NCI-H510A (cell line): ENCODE results near the gene DDIT4L.
"Not testable (repeated sequence)": the region's sequence is repeated elsewhere in the genome, so short reads cannot be mapped to it uniquely, and the experiment has no call there.

Experiments used
- DNase-seq: peaks from one replicate; lab custom pipeline; 2025; lab: John Stamatoyannopoulos, UW

Gene DDIT4L, protein sequence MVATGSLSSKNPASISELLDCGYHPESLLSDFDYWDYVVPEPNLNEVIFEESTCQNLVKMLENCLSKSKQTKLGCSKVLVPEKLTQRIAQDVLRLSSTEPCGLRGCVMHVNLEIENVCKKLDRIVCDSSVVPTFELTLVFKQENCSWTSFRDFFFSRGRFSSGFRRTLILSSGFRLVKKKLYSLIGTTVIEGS

DNA sequence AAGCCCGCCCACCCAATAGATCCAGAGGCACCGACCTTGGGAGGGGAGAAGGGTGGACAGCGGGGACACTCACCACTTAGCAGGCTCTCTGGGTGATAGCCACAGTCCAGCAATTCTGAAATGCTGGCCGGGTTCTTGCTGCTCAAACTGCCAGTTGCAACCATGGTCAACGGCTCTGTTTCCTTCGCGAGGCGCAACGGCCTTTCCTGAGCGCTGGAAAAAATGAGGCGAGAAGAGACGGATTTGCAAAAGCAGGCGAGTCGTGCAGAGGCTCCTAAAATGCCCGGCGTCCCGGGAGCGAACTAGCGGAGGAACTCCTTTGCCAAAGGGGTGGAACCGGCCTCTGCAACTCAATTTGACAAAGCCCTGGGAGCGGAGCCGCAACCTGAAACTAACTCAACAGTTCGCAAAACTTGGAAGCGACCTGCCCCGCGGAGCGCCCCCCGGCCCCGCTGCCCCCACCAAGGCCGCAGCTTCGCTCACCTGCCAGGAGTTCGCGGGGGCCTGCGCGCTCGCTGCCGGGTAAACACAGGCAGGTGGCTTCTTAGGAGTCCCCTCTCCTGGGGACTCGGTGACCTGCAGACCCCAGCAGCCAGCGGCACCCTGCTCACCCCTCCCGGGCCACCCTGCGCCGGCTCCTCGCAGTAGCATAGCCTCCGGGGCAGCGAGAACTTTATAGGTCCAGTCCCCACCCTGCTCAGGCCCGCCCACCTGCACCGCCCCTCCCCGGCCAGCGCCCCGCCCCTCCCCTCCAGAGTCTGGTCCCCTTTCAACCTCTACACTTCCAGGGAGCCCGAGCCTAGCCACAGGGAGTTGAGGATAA, at the start of gene DDIT4L:
TSS of gene DDIT4L (minus strand) at position 649 of the 823 bp plus-strand sequence. CDS start at position 164, 485 bp downstream.
- no peak for DNase-seq

DNA sequence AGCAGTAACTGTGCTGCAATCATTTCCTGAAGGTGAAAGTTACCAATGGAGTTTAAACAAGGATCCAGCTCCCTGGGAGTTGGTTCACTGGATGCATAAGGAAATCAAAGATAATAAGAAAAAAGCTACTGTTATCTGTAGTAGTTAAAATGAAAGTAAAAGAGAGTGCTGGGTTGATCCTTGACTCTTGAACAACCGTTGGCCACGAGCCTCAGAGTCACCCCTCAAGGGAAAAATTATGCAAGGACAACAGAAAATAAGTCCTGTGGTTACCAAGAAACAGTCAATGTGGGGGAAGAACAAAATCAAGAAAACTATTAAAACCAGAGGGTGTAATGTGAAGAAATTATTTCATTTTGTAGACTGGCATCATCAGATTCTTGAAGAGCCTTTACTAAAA, 49.7 kb upstream of the DDIT4L start:
- DNase-seq, result no peak

DNA sequence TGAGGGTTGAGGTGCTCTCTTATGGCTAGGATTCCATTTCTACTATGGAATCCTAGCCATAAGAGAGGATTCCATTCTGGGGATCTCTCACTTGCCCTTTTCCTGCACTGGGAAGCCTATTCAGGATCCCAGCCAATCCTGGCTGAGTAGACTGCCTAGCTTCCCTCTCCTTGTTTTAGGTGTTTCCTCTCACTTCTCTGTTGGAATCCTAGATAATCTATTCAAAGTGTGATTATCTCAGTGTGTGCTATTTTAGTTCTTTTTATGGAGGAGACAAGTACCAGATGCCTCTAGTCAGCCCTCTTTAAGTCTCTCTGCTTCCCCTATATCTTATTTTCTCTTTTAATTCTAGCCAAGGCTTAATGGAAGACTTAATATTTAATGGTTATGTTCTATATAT, 34.5 kb upstream of the DDIT4L start:
- DNase-seq, result no peak

DNA sequence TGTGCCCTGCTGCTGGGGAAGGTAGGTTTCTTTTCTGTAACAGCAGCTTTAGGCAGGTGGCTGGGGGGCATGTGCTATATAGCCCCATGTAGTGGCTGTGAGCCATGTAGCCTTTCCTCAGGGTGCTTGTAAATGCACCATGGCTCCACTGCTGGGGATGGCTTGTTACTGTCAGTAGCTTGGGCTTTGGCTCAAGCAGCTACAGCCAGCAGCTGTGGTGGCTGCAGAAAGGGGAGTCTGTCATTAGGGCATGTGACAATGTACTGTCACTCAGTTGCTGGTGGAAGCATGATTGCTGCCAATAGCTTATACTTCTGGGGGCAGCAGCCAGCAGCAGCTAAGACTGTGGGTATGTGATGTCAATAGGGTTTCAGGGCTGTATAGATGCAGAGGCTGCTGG, 33.9 kb upstream of the DDIT4L start:
- DNase-seq, result no peak

DNA sequence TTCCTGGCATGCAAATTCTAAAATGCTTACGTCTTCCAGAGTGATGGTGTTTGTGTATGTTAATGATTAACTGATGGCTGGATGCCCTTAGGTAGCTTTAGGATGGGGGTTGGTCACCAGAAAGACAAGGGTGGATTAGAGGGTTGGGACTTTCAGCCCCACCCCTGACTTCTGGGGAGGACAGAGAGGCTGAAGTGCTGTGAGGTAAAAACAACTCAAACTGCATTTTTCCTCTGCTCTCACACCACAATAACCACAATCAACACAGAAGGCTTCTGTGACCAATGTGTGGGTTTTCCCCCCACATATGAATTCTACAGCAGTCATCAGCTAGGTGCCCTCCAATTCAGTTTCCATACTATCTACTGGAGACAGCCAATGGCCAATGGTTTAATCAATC, 18.7 kb upstream of the DDIT4L start:
- no peak for DNase-seq

DNA sequence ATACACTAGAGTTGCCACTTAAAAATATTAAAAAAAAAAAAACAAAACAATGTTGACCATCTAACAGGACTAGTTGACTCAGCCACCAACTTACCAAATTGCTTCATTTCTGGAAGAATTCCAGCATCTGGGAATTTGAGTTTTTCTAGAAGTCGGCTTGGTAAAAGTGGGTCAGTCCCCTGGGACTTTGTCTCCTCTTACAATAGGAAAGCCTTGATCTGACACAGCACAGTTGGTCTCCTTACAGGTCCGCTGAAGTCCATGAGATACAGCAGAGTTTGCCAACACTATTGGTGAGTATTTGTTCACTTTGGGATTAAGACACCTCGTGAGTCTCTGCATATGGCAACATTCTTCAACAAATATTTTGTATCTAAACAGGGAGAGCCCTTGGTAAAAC, 18.2 kb upstream of the DDIT4L start:
- DNase-seq, result no peak

DNA sequence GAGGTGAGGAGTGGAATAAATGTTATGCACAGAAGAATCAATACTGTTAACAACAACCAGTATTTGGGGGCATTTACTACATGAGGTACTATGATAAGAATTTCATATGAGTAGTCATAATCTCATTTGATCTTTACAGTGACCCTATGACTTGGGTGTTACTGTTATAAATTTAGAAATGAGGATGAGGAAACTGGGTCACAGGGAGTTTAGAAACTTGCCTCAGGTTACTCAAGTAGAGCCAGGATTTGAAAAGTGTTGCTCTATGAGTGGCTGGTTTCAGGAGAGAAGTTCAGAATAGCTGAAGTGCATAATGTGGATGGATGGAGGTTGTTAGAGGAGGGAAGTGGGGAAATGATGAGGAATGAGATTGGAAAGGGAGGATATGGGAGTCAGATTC, 16.6 kb upstream of the DDIT4L start:
- DNase-seq, result no peak

DNA sequence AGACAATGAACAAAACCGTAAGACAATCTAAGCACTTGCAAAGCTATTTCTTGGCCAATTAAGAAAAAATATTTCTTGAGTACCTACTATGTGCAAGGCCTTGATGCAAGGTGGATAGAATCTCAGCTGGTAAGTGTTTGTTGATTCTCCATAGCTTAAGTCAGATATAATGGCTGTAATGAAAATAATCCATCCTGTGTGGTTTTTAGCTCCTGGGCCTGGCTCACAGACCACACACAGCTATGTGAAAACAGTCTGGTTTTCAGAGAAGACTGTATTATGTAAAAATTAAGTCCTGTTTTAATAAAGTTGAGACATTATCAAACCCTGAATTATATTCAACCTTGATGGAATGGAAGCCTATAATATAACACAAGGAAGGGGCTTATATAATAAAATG, 7.8 kb upstream of the DDIT4L start:
- no peak for DNase-seq

DNA sequence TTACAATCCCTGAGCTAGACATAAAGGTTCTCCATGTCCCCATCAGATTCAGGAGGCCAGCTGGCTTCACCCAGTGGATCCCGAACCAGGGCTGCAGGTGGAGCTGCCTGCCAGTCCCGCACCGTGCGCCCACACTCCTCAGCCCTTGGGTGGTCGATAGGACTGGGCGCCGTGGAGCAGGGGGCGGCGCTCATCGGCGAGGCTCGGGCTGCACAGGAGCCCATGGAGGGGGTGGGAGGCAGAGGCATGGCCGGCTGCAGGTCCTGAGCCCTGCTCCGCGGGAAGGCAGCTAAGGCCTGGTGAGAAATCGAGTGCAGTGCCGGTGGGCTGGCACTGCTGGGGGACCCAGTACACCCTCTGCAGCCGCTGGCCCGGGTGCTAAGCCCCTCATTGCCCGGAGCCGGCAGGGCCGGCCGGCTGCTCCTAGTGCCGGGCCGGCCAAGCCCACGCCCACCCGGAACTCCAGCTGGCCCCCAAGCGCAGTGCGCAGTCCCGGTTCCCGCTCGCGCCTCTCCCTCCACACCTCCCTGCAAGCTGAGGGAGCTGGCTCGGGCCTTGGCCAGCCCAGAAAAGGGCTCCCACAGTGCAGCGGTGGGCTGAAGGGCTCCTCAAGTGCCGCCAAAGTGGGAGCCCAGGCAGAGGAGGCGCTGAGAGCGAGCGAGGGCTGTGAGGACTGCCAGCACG, 6.3 kb upstream of the DDIT4L start:
- not testable (repeated sequence) for DNase-seq

DNA sequence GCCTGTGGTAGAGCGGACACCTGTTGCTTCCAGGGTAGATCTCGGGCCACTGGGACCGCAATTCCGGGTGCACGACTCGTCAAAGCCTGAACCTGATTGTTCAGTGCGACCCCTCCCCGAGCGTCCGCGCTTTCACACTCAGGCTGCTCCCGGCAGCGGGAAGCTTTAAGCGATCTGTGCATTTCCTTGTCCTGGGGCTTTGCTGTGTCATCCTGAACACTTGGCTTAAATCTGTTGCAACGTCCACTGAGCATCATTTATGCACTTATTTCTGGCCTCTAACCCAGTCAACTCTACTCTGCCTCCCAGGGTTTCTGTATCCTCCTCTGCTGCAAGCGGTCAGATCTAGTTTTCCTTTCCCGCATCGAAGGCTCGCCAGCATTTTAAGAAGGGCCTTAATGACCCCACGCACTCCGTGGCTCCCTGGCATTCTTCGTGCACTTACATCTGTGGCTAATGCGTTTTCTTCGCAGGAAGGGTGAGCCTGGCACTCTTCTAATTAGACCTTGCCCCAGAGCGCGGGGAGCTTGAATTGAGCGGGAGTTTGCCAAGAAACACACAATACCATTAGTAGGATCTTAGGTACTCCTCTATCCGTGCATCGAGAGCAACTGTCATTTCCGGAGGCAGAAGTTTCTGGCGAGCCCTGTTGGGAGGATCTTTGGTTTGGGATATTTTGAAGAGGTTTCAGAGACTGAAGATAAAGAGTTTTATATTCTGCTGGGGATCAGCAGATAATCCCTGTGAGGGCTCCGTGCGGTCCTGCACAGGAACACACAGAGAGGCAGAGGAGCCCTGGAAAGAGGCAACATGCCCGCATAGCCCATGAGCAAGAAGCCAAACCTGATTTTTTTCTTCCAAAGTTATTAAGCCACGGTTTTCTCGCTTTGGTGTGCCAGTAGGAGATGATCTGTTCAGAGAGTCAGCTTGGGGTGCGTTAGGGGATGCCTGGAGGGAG, 654 bp upstream of the DDIT4L start:
- DNase-seq, result peak; percentile 4

DNA sequence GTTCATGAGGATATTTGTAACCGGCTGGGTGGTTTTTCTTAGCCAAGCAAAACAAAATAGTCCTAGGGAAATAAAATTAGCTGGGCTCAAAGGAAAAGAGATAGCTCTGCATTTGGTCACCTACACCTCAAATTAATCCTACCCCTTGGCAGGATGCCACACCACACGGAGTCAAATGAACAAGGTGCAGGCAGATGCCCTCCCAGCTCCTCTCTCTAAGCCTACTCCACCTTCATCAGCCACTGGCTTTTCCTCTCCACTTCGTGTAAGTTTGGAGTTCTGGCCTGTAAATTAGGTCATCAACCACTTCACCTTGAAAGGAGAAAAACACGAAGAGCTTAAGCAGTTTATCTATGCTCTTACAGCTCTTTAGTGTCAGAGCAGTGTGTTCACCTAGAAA, 1.4 kb downstream of the DDIT4L start:
- no peak for DNase-seq

DNA sequence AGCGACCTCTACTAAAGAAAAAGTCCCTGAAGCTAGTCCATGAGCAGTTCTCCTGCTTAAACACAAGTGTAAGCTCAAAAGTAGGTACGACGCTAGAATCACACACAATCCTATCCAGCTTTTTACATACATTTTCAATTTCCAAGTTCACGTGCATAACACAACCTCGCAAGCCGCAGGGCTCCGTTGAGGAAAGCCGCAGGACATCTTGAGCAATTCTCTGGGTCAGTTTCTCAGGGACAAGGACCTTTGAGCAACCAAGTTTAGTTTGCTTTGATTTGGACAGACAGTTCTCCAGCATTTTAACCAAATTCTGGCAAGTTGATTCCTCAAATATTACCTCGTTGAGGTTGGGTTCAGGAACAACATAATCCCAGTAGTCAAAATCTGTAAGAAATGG, 2.5 kb downstream of the DDIT4L start:
- no peak for DNase-seq

DNA sequence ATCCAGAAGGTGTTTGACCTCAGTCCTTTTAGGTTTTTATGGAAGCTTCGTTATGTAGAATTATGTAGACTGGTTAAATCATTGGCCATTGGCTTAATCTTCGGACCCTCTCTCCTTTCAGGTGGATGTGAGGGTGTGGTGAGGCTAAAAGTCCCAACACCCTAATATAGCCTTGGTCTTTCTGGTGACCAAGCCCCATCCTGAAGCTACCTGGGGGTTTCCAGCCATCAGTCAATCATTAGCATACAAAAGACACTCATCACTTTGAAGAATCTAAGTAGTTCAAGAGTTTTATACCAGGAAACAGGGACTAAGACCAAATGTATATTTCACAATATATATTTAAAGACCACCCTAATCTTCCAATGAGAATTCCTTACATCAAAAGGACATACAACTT, 5.5 kb downstream of the DDIT4L start:
- no peak for DNase-seq

DNA sequence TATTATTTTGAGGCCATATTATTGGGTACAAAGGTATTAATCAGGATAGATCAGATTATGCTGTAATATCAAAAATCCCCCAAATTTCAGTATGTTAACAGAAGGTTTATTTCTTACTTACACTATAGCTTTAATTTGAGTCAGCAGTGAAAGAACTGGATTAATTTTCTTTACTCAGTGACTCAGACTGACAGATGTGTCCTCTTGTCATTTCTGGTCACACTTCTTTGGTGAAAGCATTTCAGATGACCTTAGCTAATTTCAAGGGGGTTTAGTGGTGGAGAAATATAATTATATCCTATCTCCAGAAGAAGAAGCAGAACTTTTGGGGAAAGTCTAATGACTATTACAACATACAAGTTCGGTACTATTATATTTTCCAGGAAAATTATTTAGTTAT, 12.4 kb downstream of the DDIT4L start:
- no peak for DNase-seq

DNA sequence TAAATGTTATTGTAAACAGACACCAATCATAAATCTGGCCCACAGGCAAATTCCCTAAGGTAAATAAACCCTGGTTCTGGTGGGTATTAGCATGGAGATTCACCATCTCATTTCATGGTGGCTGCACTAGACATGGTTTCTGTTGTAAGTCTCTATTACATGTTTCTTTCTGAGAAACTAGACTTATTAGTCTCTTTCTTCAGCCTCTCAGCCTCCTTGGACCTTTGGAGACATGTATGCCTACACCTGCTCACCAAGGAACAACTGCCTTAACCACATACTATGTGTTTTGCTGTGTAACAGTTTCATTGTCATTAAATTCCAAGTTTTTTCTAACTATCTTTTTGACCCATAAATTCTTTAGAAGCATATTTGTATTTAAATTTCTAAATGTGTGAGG, 13.1 kb downstream of the DDIT4L start:
- no peak for DNase-seq

DNA sequence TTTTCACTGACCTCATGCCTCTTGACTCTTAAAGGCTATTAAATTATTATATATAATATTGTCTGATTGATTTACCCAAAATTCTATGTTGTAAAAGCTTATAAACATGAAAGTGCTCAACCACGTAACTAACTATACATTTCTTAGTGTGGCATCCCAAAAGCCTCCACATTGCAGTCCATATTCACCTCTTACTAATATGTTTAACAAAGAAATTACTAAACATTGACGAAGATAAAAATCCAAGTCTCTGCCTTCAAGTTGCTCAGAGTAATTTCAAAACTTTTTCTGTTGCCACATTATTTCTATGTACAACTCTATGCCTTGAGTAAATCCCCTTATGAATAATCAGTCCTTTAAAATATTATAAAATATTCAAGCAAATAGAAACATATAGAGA, 14.4 kb downstream of the DDIT4L start:
- DNase-seq, result no peak

DNA sequence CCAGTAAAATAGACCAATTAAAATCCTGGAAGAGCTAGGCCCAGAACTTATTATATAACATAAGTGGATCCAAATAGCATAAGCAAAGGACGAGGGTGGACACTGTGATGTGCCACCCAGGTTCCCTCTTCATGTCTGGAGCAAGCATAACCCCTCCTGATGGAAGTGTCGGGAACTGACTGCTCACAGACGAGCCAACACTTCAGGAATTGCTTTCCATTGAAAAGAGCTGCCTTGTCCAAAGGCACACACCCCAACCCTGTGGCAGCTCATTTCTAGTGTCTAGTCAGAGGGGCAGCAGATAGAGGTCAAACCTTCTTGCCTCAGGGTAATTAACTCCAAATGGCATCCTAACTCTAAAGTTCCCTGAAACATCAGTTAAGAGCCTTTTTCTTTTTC, 15.3 kb downstream of the DDIT4L start:
- DNase-seq, result no peak

DNA sequence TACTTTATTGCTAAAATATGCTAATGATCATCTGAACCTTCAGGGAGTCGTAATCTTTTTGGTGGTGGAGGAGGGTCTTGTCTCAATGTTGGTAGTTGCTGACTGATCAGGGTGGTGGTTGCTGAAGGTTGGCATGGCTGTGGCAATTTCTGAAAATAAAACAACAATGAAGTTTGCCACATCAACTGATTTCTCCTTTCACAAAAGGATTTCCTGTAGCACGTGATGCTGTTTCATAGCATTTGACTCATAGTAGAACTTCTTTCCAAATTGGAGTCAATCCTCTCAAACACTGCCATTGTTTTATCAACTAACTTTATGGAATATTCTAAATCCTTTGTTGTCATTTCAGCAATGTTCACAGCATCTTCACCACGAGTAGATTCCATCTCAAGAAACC, 19.3 kb downstream of the DDIT4L start:
- no peak for DNase-seq

DNA sequence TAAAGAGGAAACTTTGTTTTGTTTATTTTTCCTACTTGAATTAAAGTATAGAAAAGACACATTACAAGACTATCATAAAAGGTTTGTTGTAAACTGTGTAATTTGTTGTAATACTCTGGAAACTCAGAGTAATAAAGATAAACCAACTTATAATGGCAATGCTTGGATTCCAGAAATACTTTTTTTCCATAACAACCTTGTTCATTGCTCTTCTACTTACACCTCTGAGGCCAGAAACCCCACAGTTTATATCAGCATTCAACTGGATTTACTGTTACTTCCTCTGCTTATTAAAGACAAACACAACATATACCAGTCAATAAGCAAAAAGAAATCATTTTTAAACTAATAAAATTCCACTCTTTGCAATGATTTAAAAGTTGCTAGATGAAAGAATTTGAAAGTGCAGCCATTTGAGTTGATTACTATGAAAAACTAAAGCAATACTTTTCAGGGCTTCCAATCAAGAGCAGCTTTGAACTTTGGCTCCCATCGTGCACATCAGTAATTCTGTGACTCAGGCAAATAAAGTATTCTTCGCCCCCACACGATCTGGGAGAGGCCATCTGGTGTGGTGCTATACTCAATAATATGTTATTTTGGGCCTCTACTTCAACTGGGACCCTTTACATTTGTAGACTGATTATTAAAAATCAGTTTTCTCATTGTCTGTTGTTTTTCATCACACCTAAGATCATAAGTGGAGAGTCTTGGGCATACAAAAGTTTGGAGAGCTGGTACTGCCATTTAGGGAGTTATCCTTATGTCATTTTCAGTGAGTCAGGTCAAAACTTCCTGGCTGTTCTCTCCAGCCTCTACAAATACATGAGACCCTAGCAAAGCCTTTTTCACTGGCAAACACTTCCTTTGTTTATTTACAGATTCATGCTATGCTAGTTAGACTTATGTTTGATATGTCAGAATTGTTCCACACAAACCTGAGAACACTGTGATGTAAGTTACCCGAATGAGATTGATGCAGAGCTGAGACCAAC, 20.5 kb downstream of the DDIT4L start:
- no peak for DNase-seq

DNA sequence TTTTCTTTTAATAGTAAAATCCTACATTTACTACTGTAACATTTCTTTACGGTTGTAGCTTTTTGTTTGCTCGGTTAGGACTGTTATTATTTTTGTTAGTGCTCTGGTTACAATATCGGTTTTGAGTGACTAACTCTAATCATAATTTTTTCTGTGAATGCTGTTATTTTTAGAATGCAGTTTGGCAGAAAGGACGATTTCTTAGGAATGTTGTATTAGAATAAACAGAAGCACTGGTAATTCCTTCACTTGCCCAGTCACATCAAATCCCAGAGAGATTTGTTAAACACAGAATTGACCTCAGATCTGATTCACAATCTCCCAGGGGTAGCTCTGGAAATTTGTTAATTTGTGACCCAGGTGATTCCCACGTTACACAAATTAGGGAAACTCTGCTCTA, 21.7 kb downstream of the DDIT4L start:
- DNase-seq, result no peak
